Heart left ventricle (tissue), 16 donors: Measurements from ENCODE around the gene HBB. TPM values are rescaled to one million over a fixed set of nuclear protein-coding genes. Genes with fewer than 3 reads are reported as not detected.

Source experiments
- ATAC-seq, 4 donors: fragments of 200-7000 bp; cut with Tn5 transposase; one replicate each; pipeline ENCODE4 v1.9.1; 2020 to 2022; ENCODE audit warnings: moderate library complexity in 4 of 4, mild to moderate bottlenecking in 3 of 4, moderate number of reproducible peaks in 1 of 4
- DNase-seq, 5 donors: peaks; one replicate each; pipeline ENCODE4 v3.0.0-alpha.2; 2020
- H3K27ac ChIP-seq, 12 donors: fragments of 200-600 bp; sonication (generic) in 4 of 12; one replicate each; pipeline versions ENCODE4 v1.5.0 to v1.8.0; 2016 to 2022; ENCODE audit warnings: mild to moderate bottlenecking in 2 of 12
- H3K27me3 ChIP-seq, 9 donors: fragments of 200-600 bp; sonication (generic) in 2 of 9; one replicate each; pipeline versions ENCODE4 v1.5.1 to v1.8.0; 2016 to 2022; ENCODE audit warnings: mild to moderate bottlenecking in 3 of 9
- H3K36me3 ChIP-seq, 9 donors: fragments of 200-600 bp; sonication (generic) in 2 of 9; one replicate each; pipeline versions ENCODE4 v1.5.0 to v1.8.0; 2018 to 2022; ENCODE audit warnings: mild to moderate bottlenecking in 2 of 9
- H3K4me1 ChIP-seq, 12 donors: fragments of 200-600 bp; sonication (generic) in 4 of 12; one replicate each; pipeline versions ENCODE4 v1.5.0 to v1.8.0; 2016 to 2022; ENCODE audit warnings: mild to moderate bottlenecking in 3 of 12
- H3K4me3 ChIP-seq, 12 donors: fragments of 200-600 bp; sonication (generic) in 4 of 12; one replicate each; pipeline versions ENCODE4 v1.5.0 to v1.8.0; 2017 to 2022; ENCODE audit warnings: mild to moderate bottlenecking in 9 of 12, moderate library complexity in 4 of 12
- H3K9me3 ChIP-seq, 12 donors: fragments of 200-600 bp; sonication (generic) in 4 of 12; one replicate each; pipeline versions ENCODE4 v1.5.0 to v1.8.0; 2016 to 2022; ENCODE audit warnings: mild to moderate bottlenecking in 1 of 12
- POLR2A ChIP-seq, 2 donors: fragments of 450-650 bp; IDR thresholded peaks; one replicate each; pipeline ENCODE4 v1.6.1; 2017; ENCODE audit warnings: antibody characterized with exemption in 2 of 2, mild to moderate bottlenecking in 2 of 2, moderate library complexity in 2 of 2
- WGBS, 4 donors: extraction: QIAGEN DNeasy Blood & Tissue Kit in 2 of 4; methylation state at CpG; one replicate each; pipeline versions ENCODE4 v1.1.5 to v1.1.7; 2013 to 2018; 5-methylcytosine and 5-hydroxymethylcytosine counted together
- intact Hi-C, 10 donors: fragments of 100-400 bp; cut with DNase I; formaldehyde crosslinking; loops; one replicate each; pipeline versions ENCODE4 v1.11.1 to v1.14.2; 2022
- polyA plus RNA-seq, 2 donors: library from polyadenylated mRNA; stranded (reverse); fragments of 200-250 nt; gene quantifications; one replicate each; pipeline ENCODE4 v1.2.3, GENCODE V29; 2013
- total RNA-seq, 9 donors: library from RNA; depleted of rRNA in 2 of 9; stranded (reverse); fragments of >200 nt in 2 of 9; fragmentation: NEBNext Ultra II Directional in 3 of 9; extraction: Animal tissue kit (Norgen Biotek cat#: 25700) in 3 of 9; gene quantifications; one replicate each; pipeline versions ENCODE4 v1.1.0 to v1.2.4, GENCODE V29; 2016 to 2023
- TF ChIP-seq, protein P1 (sequence below), 12 donors: fragments of 200-600 bp; sonication (generic) in 4 of 12; IDR thresholded peaks; one replicate each; pipeline versions ENCODE4 v1.5.0 to v1.8.0; 2018 to 2022; ENCODE audit warnings: antibody characterized with exemption in 12 of 12, mild to moderate bottlenecking in 5 of 12
- donor health status: ischemic (EF 13 %, LVEDD 7.1; RV severe dilation, severe dysfunction).
- donor health status: healthy with polysubstance abuse.
- donor health status: DM: no; HTN: yes; CAD: no.
- donor health status: DM: no; HTN: no; CAD: no.
- donor health status: ischemic (EF 25% LVEDD 6.9; RV normal size, moderate dysfunction).
- donor health status: ischemic (EF 25% LVEDD 5.7; RV mildly dilated, moderate dysfunction).
- donor health status: healthy.
- donor health status: DM: yes; HTN: yes; CAD: no.
- donor health status: ischemic (EF 35%, LVEDD 5.7; RV mildly dilated, moderate dysfunction).
- donor health status: nonischemic (EF 11% LVEDD 7.7; RV severe dilation, severe dysfunction).
- donor health status: DM: yes; HTN: yes; CAD: no.
- donor health status: PGD.
- donor health status: ischemic (EF 29% LVEDD 5.4; RV normal size, mild dysfunction).
- donor health status: nonischemic (EF 23%, LVEDD 6.1; RV moderate dilation, normal function).

The HBB gene
- total and polyA plus RNA-seq, 11 donors, result 1.1 to 1,223 (median 249) TPM

DNA sequence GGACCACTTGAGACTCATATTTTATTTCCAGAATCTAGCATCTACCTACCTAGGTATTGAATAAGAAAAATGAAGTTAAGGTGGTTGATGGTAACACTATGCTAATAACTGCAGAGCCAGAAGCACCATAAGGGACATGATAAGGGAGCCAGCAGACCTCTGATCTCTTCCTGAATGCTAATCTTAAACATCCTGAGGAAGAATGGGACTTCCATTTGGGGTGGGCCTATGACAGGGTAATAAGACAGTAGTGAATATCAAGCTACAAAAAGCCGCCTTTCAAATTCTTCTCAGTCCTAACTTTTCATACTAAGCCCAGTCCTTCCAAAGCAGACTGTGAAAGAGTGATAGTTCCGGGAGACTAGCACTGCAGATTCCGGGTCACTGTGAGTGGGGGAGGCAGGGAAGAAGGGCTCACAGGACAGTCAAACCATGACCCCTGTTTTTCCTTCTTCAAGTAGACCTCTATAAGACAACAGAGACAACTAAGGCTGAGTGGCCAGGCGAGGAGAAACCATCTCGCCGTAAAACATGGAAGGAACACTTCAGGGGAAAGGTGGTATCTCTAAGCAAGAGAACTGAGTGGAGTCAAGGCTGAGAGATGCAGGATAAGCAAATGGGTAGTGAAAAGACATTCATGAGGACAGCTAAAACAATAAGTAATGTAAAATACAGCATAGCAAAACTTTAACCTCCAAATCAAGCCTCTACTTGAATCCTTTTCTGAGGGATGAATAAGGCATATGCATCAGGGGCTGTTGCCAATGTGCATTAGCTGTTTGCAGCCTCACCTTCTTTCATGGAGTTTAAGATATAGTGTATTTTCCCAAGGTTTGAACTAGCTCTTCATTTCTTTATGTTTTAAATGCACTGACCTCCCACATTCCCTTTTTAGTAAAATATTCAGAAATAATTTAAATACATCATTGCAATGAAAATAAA, 2.1 kb downstream of the HBB start:
- peak in 1 of 4 donors; percentile 37 for ATAC-seq
- no peaks in the 10 kb centered on the region for H3K36me3 ChIP-seq
- H3K9me3 ChIP-seq, result no peaks in the 10 kb centered on the region
- H3K27me3 ChIP-seq, result peaks cover 0 to 4% (median 0%) of the 10 kb centered on the region in 9 donors
- DNase-seq, result no peak
- no peaks in the 10 kb centered on the region for H3K4me1 ChIP-seq
- H3K27ac ChIP-seq, result no peak overlapping the region
- intact Hi-C loops, result no loop called here
- WGBS, 4 donors, result 55 to 71% (median 63%) methylated on average over 6 of the region's 6 CpGs
- H3K4me3 ChIP-seq, result no peak overlapping the region
- TF ChIP-seq, protein P1, sequence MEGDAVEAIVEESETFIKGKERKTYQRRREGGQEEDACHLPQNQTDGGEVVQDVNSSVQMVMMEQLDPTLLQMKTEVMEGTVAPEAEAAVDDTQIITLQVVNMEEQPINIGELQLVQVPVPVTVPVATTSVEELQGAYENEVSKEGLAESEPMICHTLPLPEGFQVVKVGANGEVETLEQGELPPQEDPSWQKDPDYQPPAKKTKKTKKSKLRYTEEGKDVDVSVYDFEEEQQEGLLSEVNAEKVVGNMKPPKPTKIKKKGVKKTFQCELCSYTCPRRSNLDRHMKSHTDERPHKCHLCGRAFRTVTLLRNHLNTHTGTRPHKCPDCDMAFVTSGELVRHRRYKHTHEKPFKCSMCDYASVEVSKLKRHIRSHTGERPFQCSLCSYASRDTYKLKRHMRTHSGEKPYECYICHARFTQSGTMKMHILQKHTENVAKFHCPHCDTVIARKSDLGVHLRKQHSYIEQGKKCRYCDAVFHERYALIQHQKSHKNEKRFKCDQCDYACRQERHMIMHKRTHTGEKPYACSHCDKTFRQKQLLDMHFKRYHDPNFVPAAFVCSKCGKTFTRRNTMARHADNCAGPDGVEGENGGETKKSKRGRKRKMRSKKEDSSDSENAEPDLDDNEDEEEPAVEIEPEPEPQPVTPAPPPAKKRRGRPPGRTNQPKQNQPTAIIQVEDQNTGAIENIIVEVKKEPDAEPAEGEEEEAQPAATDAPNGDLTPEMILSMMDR (IDR thresholded peaks at IDR 0.05), result no peak
- TF ChIP-seq POLR2A (IDR thresholded peaks at IDR 0.05), result no peak

DNA sequence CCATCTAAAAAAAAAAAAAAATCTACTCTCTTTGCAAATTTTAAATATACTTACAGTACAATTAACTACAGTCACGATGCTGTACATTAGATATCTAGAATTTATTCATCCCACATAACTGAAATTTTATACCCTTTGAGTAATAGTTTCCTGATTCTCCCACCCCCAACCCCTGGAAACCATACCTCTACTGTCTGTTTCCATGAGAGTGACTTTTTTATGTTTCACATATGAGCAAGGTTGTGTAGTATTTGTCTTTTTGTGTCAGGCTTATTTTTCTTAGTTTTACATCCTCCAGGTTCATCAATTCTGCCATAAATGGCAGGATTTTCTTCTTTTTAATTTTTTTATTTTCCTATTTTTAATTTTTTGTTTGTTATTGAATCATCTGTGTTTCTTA, 3.2 kb downstream of the HBB start:
- Histone ChIP-seq H3K9me3 (no peaks in the 10 kb centered on the region), H3K36me3 (no peaks in the 10 kb centered on the region), H3K27ac (no peak overlapping the region), H3K4me3 (no peak overlapping the region), H3K27me3 (peaks cover 0 to 4% (median 0%) of the 10 kb centered on the region in 9 donors), H3K4me1 (no peaks in the 10 kb centered on the region)
- no peak for DNase-seq
- intact Hi-C loops, result no loop called here
- WGBS, 4 donors, result 59 to 68% (median 62%) methylated on average over 1 of the region's 1 CpG
- no peak for ATAC-seq
- TF ChIP-seq, protein P1 (IDR thresholded peaks at IDR 0.05), result no peak
- no peak for TF ChIP-seq POLR2A (IDR thresholded peaks at IDR 0.05)

DNA sequence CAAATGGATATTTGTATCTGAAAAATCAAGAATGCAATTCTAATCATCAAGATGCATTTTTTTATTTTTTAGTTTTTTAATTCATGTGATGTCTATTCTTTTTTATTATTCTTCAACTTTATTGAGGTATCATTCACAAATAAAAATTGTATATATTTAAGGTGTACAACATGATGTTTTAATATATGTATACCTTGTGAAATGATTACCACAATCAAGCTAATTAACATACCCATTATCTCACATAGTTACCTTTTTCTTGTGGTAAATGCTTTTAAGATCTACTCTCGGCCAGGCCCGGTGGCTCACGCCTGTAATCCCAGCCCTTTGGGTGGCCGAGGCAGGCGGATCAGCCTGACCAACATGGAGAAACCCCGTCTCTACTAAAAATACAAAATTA, 3.7 kb downstream of the HBB start:
- Histone ChIP-seq H3K4me1 (no peaks in the 10 kb centered on the region), H3K27me3 (peaks cover 0 to 4% (median 0%) of the 10 kb centered on the region in 9 donors), H3K36me3 (no peaks in the 10 kb centered on the region), H3K4me3 (no peak overlapping the region), H3K27ac (no peak overlapping the region), H3K9me3 (no peaks in the 10 kb centered on the region)
- 83 to 92% (median 89%) methylated on average over 6 of the region's 6 CpGs for WGBS, 4 donors
- TF ChIP-seq, protein P1 (IDR thresholded peaks at IDR 0.05), result no peak
- TF ChIP-seq POLR2A (IDR thresholded peaks at IDR 0.05), result no peak
- intact Hi-C loops, result no loop called here
- ATAC-seq (no peak), DNase-seq (no peak)

DNA sequence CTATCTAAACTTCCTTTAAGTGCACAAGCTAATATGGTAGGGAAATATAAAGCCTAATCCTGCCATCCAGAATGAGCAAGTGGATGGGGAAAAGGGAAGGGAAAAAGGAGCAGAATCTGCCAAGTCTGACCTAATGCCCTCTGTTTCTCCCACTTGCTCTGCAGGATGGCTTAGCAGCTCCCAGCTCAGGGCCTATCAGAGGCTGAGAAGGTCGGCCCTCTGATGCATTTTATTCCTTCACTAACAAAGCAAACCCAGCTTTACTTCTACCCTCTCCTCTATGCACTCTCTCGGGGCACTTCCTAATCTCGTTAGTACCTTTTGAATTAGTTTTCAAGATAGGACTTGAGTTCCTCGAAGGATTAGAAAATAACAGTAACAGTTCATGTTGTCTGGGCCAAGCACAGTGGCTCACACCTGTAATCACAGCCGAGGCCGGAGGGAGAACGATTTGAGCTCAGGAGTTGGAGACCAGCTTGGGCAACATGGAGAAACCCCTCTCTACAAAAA, 16.4 kb downstream of the HBB start:
- TF ChIP-seq POLR2A (IDR thresholded peaks at IDR 0.05), result no peak
- TF ChIP-seq, protein P1 (IDR thresholded peaks at IDR 0.05), result no peak
- intact Hi-C loops, result no loop called here
- Histone ChIP-seq H3K36me3 (no peaks in the 10 kb centered on the region), H3K27ac (no peak overlapping the region), H3K27me3 (no peaks in the 10 kb centered on the region), H3K9me3 (peaks cover 0 to 6% (median 0%) of the 10 kb centered on the region in 12 donors), H3K4me3 (no peak overlapping the region), H3K4me1 (no peaks in the 10 kb centered on the region)
- ATAC-seq (no peak), DNase-seq (no peak)
- 46 to 58% (median 55%) methylated on average over 7 of the region's 7 CpGs for WGBS, 4 donors
